GM23338 (cell line): Measurements from ENCODE around the gene ZNF469. TPM values are rescaled to one million over a fixed set of nuclear protein-coding genes. Genes with fewer than 3 reads are reported as not detected.

Experiments
- ATAC-seq: fragments of 200-7000 bp; cut with Tn5 transposase; 3 replicates; pipeline ENCODE4 v1.9.1; 2020
- DNase-seq: peaks from one replicate; pipeline ENCODE4 v3.0.0-alpha.2; 2015; ENCODE audit warnings: low spot score
- H2AFZ ChIP-seq: fragments of 200-600 bp; sonication (generic); 2 replicates; pipeline ENCODE4 v1.8.0; 2016; ENCODE audit warnings: antibody characterized with exemption, mild to moderate bottlenecking, moderate library complexity
- H3F3A ChIP-seq: fragments of 200-600 bp; sonication (generic); replicated peaks from 2 replicates; pipeline ENCODE4 v1.8.0; 2017; ENCODE audit warnings: antibody characterized with exemption, mixed run types, low read depth
- H3K27ac ChIP-seq: fragments of 200-600 bp; sonication (generic); 2 replicates; pipeline ENCODE4 v1.6.1; 2016; ENCODE audit warnings: low read depth
- H3K27me3 ChIP-seq: fragments of 200-600 bp; sonication (generic); 2 replicates; pipeline ENCODE4 v1.8.0; 2016; ENCODE audit warnings: mild to moderate bottlenecking, mixed run types, moderate library complexity; ENCODE audit not compliant: insufficient read depth
- H3K36me3 ChIP-seq: fragments of 200-600 bp; sonication (generic); 2 replicates; pipeline ENCODE4 v1.8.0; 2016; ENCODE audit warnings: mild to moderate bottlenecking; ENCODE audit not compliant: insufficient read depth
- H3K4me1 ChIP-seq: fragments of 200-600 bp; sonication (generic); 2 replicates; pipeline ENCODE4 v1.8.0; 2016; ENCODE audit warnings: mild to moderate bottlenecking, moderate library complexity; ENCODE audit not compliant: insufficient read depth
- H3K4me2 ChIP-seq: fragments of 200-600 bp; sonication (generic); 2 replicates; pipeline ENCODE4 v1.7.1; 2017; ENCODE audit warnings: mixed run types
- H3K4me3 ChIP-seq: fragments of 200-600 bp; sonication (generic); 2 replicates; pipeline ENCODE4 v1.6.1; 2016; ENCODE audit warnings: mixed run types
- H3K79me2 ChIP-seq: fragments of 200-600 bp; sonication (generic); replicated peaks from 2 replicates; pipeline ENCODE4 v1.8.0; 2017; ENCODE audit warnings: mild to moderate bottlenecking; ENCODE audit not compliant: insufficient read depth
- H3K9me2 ChIP-seq: fragments of 200-600 bp; sonication (generic); 2 replicates; pipeline ENCODE4 v1.8.0; 2017; ENCODE audit not compliant: insufficient read depth
- H4K20me1 ChIP-seq: fragments of 200-600 bp; sonication (generic); replicated peaks from 2 replicates; pipeline ENCODE4 v1.8.0; 2017; ENCODE audit warnings: mild to moderate bottlenecking; ENCODE audit not compliant: insufficient read depth
- H3K27ac Mint-ChIP-seq: 2 replicates; pipeline ENCODE4 v1.8.0; 2020; ENCODE audit warnings: inconsistent platforms, mild to moderate bottlenecking, moderate library complexity, mixed read lengths
- H3K27me3 Mint-ChIP-seq: 3 replicates; pipeline ENCODE4 v1.8.0; 2022; ENCODE audit warnings: low read depth, mild to moderate bottlenecking, moderate library complexity, mixed read lengths, inconsistent platforms; ENCODE audit not compliant: insufficient read depth, poor library complexity
- H3K36me3 Mint-ChIP-seq: 3 replicates; pipeline ENCODE4 v1.8.0; 2021; ENCODE audit warnings: low read depth, mild to moderate bottlenecking, inconsistent platforms, moderate library complexity, mixed read lengths
- H3K4me1 Mint-ChIP-seq: 3 replicates; pipeline ENCODE4 v1.8.0; 2020; ENCODE audit warnings: mild to moderate bottlenecking, inconsistent platforms, mixed read lengths
- H3K4me3 Mint-ChIP-seq: 3 replicates; pipeline ENCODE4 v1.8.0; 2021; ENCODE audit warnings: moderate library complexity, mild to moderate bottlenecking, inconsistent platforms, mixed read lengths
- H3K9me3 Mint-ChIP-seq: 3 replicates; pipeline ENCODE4 v1.8.0; 2020; ENCODE audit warnings: moderate library complexity, mild to moderate bottlenecking, inconsistent platforms, mixed read lengths
- CREB1 ChIP-seq: fragments of 250-450 bp; sonication (Bioruptor Pico); IDR thresholded peaks from 2 replicates; pipeline ENCODE4 v1.5.0; 2020; ENCODE audit warnings: low read depth, mild to moderate bottlenecking, moderate library complexity
- ZNF114 ChIP-seq: fragments of 250-450 bp; sonication (Bioruptor Pico); IDR thresholded peaks from 2 replicates; pipeline ENCODE4 v1.5.0; 2020; ENCODE audit warnings: mild to moderate bottlenecking, moderate library complexity
- ZNF331 ChIP-seq: fragments of 250-450 bp; sonication (Bioruptor Pico); IDR thresholded peaks from 2 replicates; pipeline ENCODE4 v1.5.0; 2020; ENCODE audit warnings: low read depth, mild to moderate bottlenecking, moderate library complexity
- ZNF462 ChIP-seq: fragments of 250-450 bp; sonication (Bioruptor Pico); IDR thresholded peaks from 2 replicates; pipeline ENCODE4 v1.5.0; 2020; ENCODE audit warnings: mild to moderate bottlenecking, moderate library complexity
- polyA plus RNA-seq: library from polyadenylated mRNA; unstranded; fragments of >200 nt; fragmentation: Nextera tagmentation; extraction: Ambion mirVana; gene quantifications from 2 replicates; pipeline ENCODE4 v1.2.1, GENCODE V29; 2016
- total RNA-seq: library from RNA; depleted of rRNA; stranded (reverse); fragments of >200 nt; shearing (Covaris generic); gene quantifications from 2 replicates; pipeline ENCODE4 v1.2.3, GENCODE V29; 2014
- TF ChIP-seq, protein P1 (sequence below), 2 experiments: fragments of 200-600 bp in 1 of 2; sonication (generic) in 1 of 2; conservative IDR thresholded peaks; 2 replicates each; pipeline versions ENCODE4 v1.5.1 to v1.6.1; 2016 to 2017; ENCODE audit warnings: antibody characterized with exemption in 2 of 2, low read depth in 2 of 2, mild to moderate bottlenecking in 2 of 2, moderate library complexity in 1 of 2

The ZNF469 gene
- total and polyA plus RNA-seq, 2 experiments from 2014 or later: 0.23 to 1.9 TPM

DNA sequence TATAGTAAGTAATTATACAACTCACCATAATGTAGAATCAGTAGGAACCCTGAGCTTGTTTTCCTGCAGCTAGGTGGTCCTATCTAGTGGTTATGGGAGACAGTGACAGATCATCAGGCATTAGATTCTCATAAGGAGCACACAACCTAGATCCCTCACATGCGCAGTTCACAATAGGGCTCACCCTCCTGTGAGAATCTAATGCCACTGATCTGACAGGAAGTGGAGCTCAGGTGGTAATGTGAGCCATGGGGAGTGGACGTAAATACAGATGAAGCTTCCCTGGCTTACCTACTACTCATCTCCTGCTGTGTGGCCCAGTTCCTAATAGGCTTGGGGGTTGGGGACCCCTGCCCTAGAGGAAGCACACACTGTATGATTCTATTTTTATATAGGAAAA lies 21.8 kb upstream of the ZNF469 start (continued):
- TF ChIP-seq ZNF462 (CRISPR knock-in tag) (no peak), CREB1 (CRISPR knock-in tag) (no peak)
- TF ChIP-seq, protein P1, sequence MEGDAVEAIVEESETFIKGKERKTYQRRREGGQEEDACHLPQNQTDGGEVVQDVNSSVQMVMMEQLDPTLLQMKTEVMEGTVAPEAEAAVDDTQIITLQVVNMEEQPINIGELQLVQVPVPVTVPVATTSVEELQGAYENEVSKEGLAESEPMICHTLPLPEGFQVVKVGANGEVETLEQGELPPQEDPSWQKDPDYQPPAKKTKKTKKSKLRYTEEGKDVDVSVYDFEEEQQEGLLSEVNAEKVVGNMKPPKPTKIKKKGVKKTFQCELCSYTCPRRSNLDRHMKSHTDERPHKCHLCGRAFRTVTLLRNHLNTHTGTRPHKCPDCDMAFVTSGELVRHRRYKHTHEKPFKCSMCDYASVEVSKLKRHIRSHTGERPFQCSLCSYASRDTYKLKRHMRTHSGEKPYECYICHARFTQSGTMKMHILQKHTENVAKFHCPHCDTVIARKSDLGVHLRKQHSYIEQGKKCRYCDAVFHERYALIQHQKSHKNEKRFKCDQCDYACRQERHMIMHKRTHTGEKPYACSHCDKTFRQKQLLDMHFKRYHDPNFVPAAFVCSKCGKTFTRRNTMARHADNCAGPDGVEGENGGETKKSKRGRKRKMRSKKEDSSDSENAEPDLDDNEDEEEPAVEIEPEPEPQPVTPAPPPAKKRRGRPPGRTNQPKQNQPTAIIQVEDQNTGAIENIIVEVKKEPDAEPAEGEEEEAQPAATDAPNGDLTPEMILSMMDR (conservative IDR thresholded peaks at IDR 0.05; ENCODE audit: low read depth in 2 of 2): no peak

DNA sequence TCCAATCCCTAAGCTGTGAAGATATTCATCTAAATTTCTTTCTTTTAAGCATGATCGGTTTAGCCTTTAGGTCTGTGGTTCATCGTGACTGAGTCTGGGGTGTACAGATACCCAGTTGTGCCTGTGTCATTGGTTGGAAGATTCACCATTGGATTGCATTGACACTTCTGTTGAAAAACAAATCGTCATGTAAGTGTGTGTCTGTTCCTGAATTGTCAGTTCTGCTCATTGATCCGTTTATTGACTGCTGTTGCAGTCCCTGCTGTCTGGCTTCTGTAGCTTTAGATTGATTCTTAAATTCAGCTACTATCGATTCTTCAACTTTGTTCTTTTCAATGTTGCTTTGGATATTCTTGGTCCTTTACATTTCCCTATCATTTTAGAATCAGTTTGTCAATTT lies 21.0 kb upstream of the ZNF469 start:
- H3K4me2 ChIP-seq: no peak overlapping the region
- Mint-ChIP-seq H3K9me3 (peaks cover 34% of the 10 kb centered on the region), H3K27ac (no peak overlapping the region), H3K4me1 (peaks cover 9% of the 10 kb centered on the region; the same call in 2 of the 3 replicates), H3K27me3 (no peaks in the 10 kb centered on the region), H3K36me3 (no peaks in the 10 kb centered on the region), H3K4me3 (no peak overlapping the region)
- no peak overlapping the region for H3K27ac ChIP-seq
- no peak overlapping the region for H3K4me3 ChIP-seq
- no peaks in the 10 kb centered on the region for H3K27me3 ChIP-seq
- H3K79me2 ChIP-seq: no peaks in the 10 kb centered on the region
- H4K20me1 ChIP-seq: no peaks in the 10 kb centered on the region
- H3K9me2 ChIP-seq: no peaks in the 10 kb centered on the region
- DNase-seq (no peak), ATAC-seq (no peak)
- H3F3A ChIP-seq: no peaks in the 10 kb centered on the region
- H3K4me1 ChIP-seq: 0 out of 2 replicates have a peak, but pooled peaks cover 11% of the 10 kb centered on the region
- TF ChIP-seq, protein P1 (conservative IDR thresholded peaks at IDR 0.05; ENCODE audit: low read depth in 2 of 2): no peak
- TF ChIP-seq CREB1 (CRISPR knock-in tag): no peak
- no peak for TF ChIP-seq ZNF114 (CRISPR knock-in tag)
- no peak for TF ChIP-seq ZNF331
- no peak overlapping the region for H2AFZ ChIP-seq
- no peaks in the 10 kb centered on the region for H3K36me3 ChIP-seq
